ENCODE data around the gene THSD7A.
"Not testable (repeated sequence)": the region's sequence is repeated elsewhere in the genome, so short reads cannot be mapped to it uniquely, and the experiment has no call there.

THSD7A gene

GRCh38 chr7:11541330-11541729 lies 290.7 kb downstream of the THSD7A start:
- Mint-ChIP-seq H3K4me1 (ENCODE audit: low read depth) (no peaks in the 10 kb centered on the region), H3K27ac (no peak overlapping the region), H3K9me3 (ENCODE audit: low read depth) (peaks cover 8% of the 10 kb centered on the region), H3K36me3 (no peaks in the 10 kb centered on the region), H3K27me3 (no peaks in the 10 kb centered on the region), H3K4me3 (no peak overlapping the region)

GRCh38 chr7:11540271-11540761 lies 291.7 kb downstream of the THSD7A start:
- peaks cover 8% of the 10 kb centered on the region for H3K9me3 Mint-ChIP-seq (ENCODE audit: low read depth)
- no peaks in the 10 kb centered on the region for H3K4me1 Mint-ChIP-seq (ENCODE audit: low read depth)
- H3K36me3 Mint-ChIP-seq = no peaks in the 10 kb centered on the region
- no peak overlapping the region for H3K4me3 Mint-ChIP-seq
- H3K27me3 Mint-ChIP-seq = no peaks in the 10 kb centered on the region
- H3K27ac Mint-ChIP-seq = no peak overlapping the region

- H3K27ac Mint-ChIP-seq = no peak overlapping the region
- H3K4me3 Mint-ChIP-seq = no peak overlapping the region
- peaks cover 8% of the 10 kb centered on the region for H3K9me3 Mint-ChIP-seq (ENCODE audit: low read depth)
- H3K27me3 Mint-ChIP-seq = no peaks in the 10 kb centered on the region
- H3K4me1 Mint-ChIP-seq (ENCODE audit: low read depth) = no peaks in the 10 kb centered on the region
- no peaks in the 10 kb centered on the region for H3K36me3 Mint-ChIP-seq
These were observed 292.1 kb downstream of the THSD7A start for GRCh38 chr7:11539853-11540252.

- H3K27me3 Mint-ChIP-seq = no peaks in the 10 kb centered on the region
- H3K4me1 Mint-ChIP-seq (ENCODE audit: low read depth) = no peaks in the 10 kb centered on the region
- no peaks in the 10 kb centered on the region for H3K36me3 Mint-ChIP-seq
- no peak overlapping the region for H3K4me3 Mint-ChIP-seq
- H3K9me3 Mint-ChIP-seq (ENCODE audit: low read depth) = peaks cover 8% of the 10 kb centered on the region
- H3K27ac Mint-ChIP-seq = no peak overlapping the region
These were observed 293.2 kb downstream of the THSD7A start for GRCh38 chr7:11538751-11539299.

- H3K36me3 Mint-ChIP-seq = no peaks in the 10 kb centered on the region
- peaks cover 5% of the 10 kb centered on the region for H3K9me3 Mint-ChIP-seq (ENCODE audit: low read depth)
- no peak overlapping the region for H3K4me3 Mint-ChIP-seq
- no peak overlapping the region for H3K27ac Mint-ChIP-seq
- no peaks in the 10 kb centered on the region for H3K27me3 Mint-ChIP-seq
- no peaks in the 10 kb centered on the region for H3K4me1 Mint-ChIP-seq (ENCODE audit: low read depth)
These were observed 298.7 kb downstream of the THSD7A start for GRCh38 chr7:11533229-11533820.

GRCh38 chr7:11529382-11529781 lies 302.6 kb downstream of the THSD7A start:
- Mint-ChIP-seq H3K36me3 (no peaks in the 10 kb centered on the region), H3K27me3 (no peaks in the 10 kb centered on the region), H3K9me3 (ENCODE audit: low read depth) (no peaks in the 10 kb centered on the region), H3K4me3 (no peak overlapping the region), H3K27ac (no peak overlapping the region), H3K4me1 (ENCODE audit: low read depth) (no peaks in the 10 kb centered on the region)

GRCh38 chr7:11527707-11528106 lies 304.3 kb downstream of the THSD7A start:
- Mint-ChIP-seq H3K4me1 (ENCODE audit: low read depth) (no peaks in the 10 kb centered on the region), H3K36me3 (no peaks in the 10 kb centered on the region), H3K27ac (no peak overlapping the region), H3K27me3 (no peaks in the 10 kb centered on the region), H3K4me3 (no peak overlapping the region), H3K9me3 (ENCODE audit: low read depth) (no peaks in the 10 kb centered on the region)

- H3K9me3 Mint-ChIP-seq (ENCODE audit: low read depth) = no peaks in the 10 kb centered on the region
- H3K36me3 Mint-ChIP-seq = no peaks in the 10 kb centered on the region
- H3K4me1 Mint-ChIP-seq (ENCODE audit: low read depth) = no peaks in the 10 kb centered on the region
- H3K27ac Mint-ChIP-seq = no peak overlapping the region
- H3K4me3 Mint-ChIP-seq = no peak overlapping the region
- no peaks in the 10 kb centered on the region for H3K27me3 Mint-ChIP-seq
These were observed 307.3 kb downstream of the THSD7A start for GRCh38 chr7:11524476-11525397.

- not testable (repeated sequence) for H3K4me1 Mint-ChIP-seq (ENCODE audit: low read depth); H3K4me3 Mint-ChIP-seq; H3K36me3 Mint-ChIP-seq; H3K27ac Mint-ChIP-seq; H3K9me3 Mint-ChIP-seq (ENCODE audit: low read depth); H3K27me3 Mint-ChIP-seq
These were observed 310.0 kb downstream of the THSD7A start for GRCh38 chr7:11521964-11522499.

GRCh38 chr7:11517853-11518252 lies 314.1 kb downstream of the THSD7A start:
- no peak overlapping the region for H3K4me3 Mint-ChIP-seq
- no peaks in the 10 kb centered on the region for H3K27me3 Mint-ChIP-seq
- H3K9me3 Mint-ChIP-seq (ENCODE audit: low read depth) = no peaks in the 10 kb centered on the region
- no peaks in the 10 kb centered on the region for H3K36me3 Mint-ChIP-seq
- H3K27ac Mint-ChIP-seq = no peak overlapping the region
- no peaks in the 10 kb centered on the region for H3K4me1 Mint-ChIP-seq (ENCODE audit: low read depth)

GRCh38 chr7:11516328-11516727 lies 315.7 kb downstream of the THSD7A start:
- H3K4me3 Mint-ChIP-seq = no peak overlapping the region
- H3K9me3 Mint-ChIP-seq (ENCODE audit: low read depth) = no peaks in the 10 kb centered on the region
- H3K27me3 Mint-ChIP-seq = no peaks in the 10 kb centered on the region
- H3K4me1 Mint-ChIP-seq (ENCODE audit: low read depth) = no peaks in the 10 kb centered on the region
- H3K36me3 Mint-ChIP-seq = no peaks in the 10 kb centered on the region
- no peak overlapping the region for H3K27ac Mint-ChIP-seq

GRCh38 chr7:11513460-11513859 lies 318.5 kb downstream of the THSD7A start:
- H3K27me3 Mint-ChIP-seq = no peaks in the 10 kb centered on the region
- H3K9me3 Mint-ChIP-seq (ENCODE audit: low read depth) = no peaks in the 10 kb centered on the region
- H3K4me3 Mint-ChIP-seq = no peak overlapping the region
- H3K36me3 Mint-ChIP-seq = no peaks in the 10 kb centered on the region
- no peaks in the 10 kb centered on the region for H3K4me1 Mint-ChIP-seq (ENCODE audit: low read depth)
- H3K27ac Mint-ChIP-seq = no peak overlapping the region

- Mint-ChIP-seq H3K36me3 (no peaks in the 10 kb centered on the region), H3K27me3 (no peaks in the 10 kb centered on the region), H3K4me1 (ENCODE audit: low read depth) (no peaks in the 10 kb centered on the region), H3K27ac (no peak overlapping the region), H3K9me3 (ENCODE audit: low read depth) (peaks cover 3% of the 10 kb centered on the region), H3K4me3 (no peak overlapping the region)
These were observed 324.1 kb downstream of the THSD7A start for GRCh38 chr7:11507929-11508328.

- peaks cover 4% of the 10 kb centered on the region for H3K9me3 Mint-ChIP-seq (ENCODE audit: low read depth)
- no peak overlapping the region for H3K4me3 Mint-ChIP-seq
- H3K36me3 Mint-ChIP-seq = no peaks in the 10 kb centered on the region
- H3K27me3 Mint-ChIP-seq = no peaks in the 10 kb centered on the region
- H3K27ac Mint-ChIP-seq = no peak overlapping the region
- H3K4me1 Mint-ChIP-seq (ENCODE audit: low read depth) = no peaks in the 10 kb centered on the region
These were observed 325.6 kb downstream of the THSD7A start for GRCh38 chr7:11506417-11506816.

GRCh38 chr7:11505471-11505985 lies 326.5 kb downstream of the THSD7A start:
- H3K9me3 Mint-ChIP-seq (ENCODE audit: low read depth) = peaks cover 9% of the 10 kb centered on the region
- H3K27ac Mint-ChIP-seq = no peak overlapping the region
- H3K4me3 Mint-ChIP-seq = no peak overlapping the region
- no peaks in the 10 kb centered on the region for H3K36me3 Mint-ChIP-seq
- no peaks in the 10 kb centered on the region for H3K27me3 Mint-ChIP-seq
- H3K4me1 Mint-ChIP-seq (ENCODE audit: low read depth) = no peaks in the 10 kb centered on the region
